Measurements from ENCODE around the gene ZNFX1. TPM values are rescaled to one million over a fixed set of nuclear protein-coding genes. Genes with fewer than 3 reads are reported as not detected.
A peak's percentile ranks its signal among the peaks of the same experiment; 100 is the strongest.

ZNFX1 gene
- polyA plus RNA-seq, 1 of the 3 experiments (the other 2 are of a cell fraction), result 3.9 TPM

GRCh38 chr20:49276961-49277785, 684 bp downstream of the ZNFX1 start:
- peak; percentile 63 for DNase-seq
- Histone ChIP-seq H3K9me3 (peaks cover 11% of the 10 kb centered on the region; the same call in 1 of the 2 replicates), H3K9me2 (no peaks in the 10 kb centered on the region), H3K27ac (ENCODE audit: low read depth in 2 of 2, low read length in 1 of 2) (peak overlapping the region; percentile 95), H3K4me1 (ENCODE audit: control insufficient read depth in 1 of 2, insufficient read depth in 2 of 2, low read depth in 1 of 2, low read length in 1 of 2) (peaks cover 13% of the 10 kb centered on the region in 2 experiments; a peak in 3 of 4 replicates), H3K36me3 (replicated peaks in 1 of 2; ENCODE audit: control insufficient read depth in 1 of 2, insufficient read depth in 2 of 2, low read length in 1 of 2) (peaks cover 43 to 68% of the 10 kb centered on the region in 2 experiments), H3K4me3 (ENCODE audit: low read depth in 2 of 2, low read length in 1 of 2) (peak overlapping the region; percentile 65 to 90), H3F3A (replicated peaks; ENCODE audit: insufficient read depth) (peaks cover 50% of the 10 kb centered on the region), H3K27me3 (ENCODE audit: insufficient read depth) (no peaks in the 10 kb centered on the region), H3K79me2 (ENCODE audit: insufficient read depth) (peaks cover 94% of the 10 kb centered on the region), H3K9ac (peak overlapping the region; percentile 96), H3K4me2 (peak overlapping the region; percentile 89), H2AFZ (ENCODE audit: low read depth) (no peak overlapping the region; the same call in 1 of the 2 replicates), H4K20me1 (ENCODE audit: insufficient read depth) (peaks cover 42% of the 10 kb centered on the region)
- WGBS (ENCODE audit: low lambda C conversion rate), result 10% methylated on average over 31 of the region's 31 CpGs
- TF ChIP-seq IRF3 (IDR thresholded peaks at IDR 0.05; ENCODE audit: low read depth, low read length) (no peak), GATA2 (CRISPR knock-in tag; IDR thresholded peaks at IDR 0.05) (no peak), ELF1 (IDR thresholded peaks at IDR 0.05) (no peak), REST (IDR thresholded peaks at IDR 0.05; ENCODE audit: low read depth, low read length) (peak; percentile 44; the same call in 1 of the 2 replicates), YY1 (IDR thresholded peaks at IDR 0.05; ENCODE audit: low read depth) (no peak), RFX5 (IDR thresholded peaks at IDR 0.05; ENCODE audit: low read length) (no peak), NRF1 (IDR thresholded peaks at IDR 0.05; ENCODE audit: low read depth, low read length) (no peak), PBX3 (IDR thresholded peaks at IDR 0.05) (no peak)
- ChIA-PET CTCF (interaction anchor here (0.7 to 1.2 kb wide), 2 partner anchors 31 to 32 kb away, joined by 3 read pairs; no protein-coding TSS in a partner anchor), POLR2A (interaction anchor here (0.6 to 1.0 kb wide), 7 partner anchors 10 to 31 kb away, joined by 3 to 9 read pairs (median 3); no protein-coding TSS in a partner anchor)
